A673 (cell line): ENCODE measurements around the gene TASP1.

Experiments used
- CTCF ChIP-seq: fragments of 300-800, 200-600 bp; sonication (generic); conservative IDR thresholded peaks from 2 replicates; pipeline ENCODE4 v1.5.1; 2017; ENCODE audit warnings: low read depth, mild to moderate bottlenecking, antibody characterized with exemption, low read length, moderate library complexity, mixed read lengths
- EZH2 ChIP-seq: fragments of 200-600 bp; sonication (generic); IDR thresholded peaks from 2 replicates; pipeline ENCODE4 v1.6.1; 2017; ENCODE audit warnings: borderline replicate concordance, low read depth, mild to moderate bottlenecking, mixed read lengths, antibody characterized with exemption, low read length; ENCODE audit not compliant: poor library complexity, severe bottlenecking

- no peak for TF ChIP-seq CTCF
- TF ChIP-seq EZH2 = no peak
These were observed 285.3 kb downstream of the TASP1 start for GRCh38 chr20:13353261-13353945.
